Hematopoietic multipotent progenitor cell treated with erythropoietin and hydrocortisone succinate and interleukin-3 and kit ligand, for 6 days (in vitro differentiated cells): ENCODE results near the gene KRTAP10-12.
"Not testable (repeated sequence)": the region's sequence is repeated elsewhere in the genome, so short reads cannot be mapped to it uniquely, and the experiment has no call there.

ENCODE experiments used
- DNase-seq: peaks from one replicate; pipeline ENCODE4 v3.0.0-alpha.2; 2015

The KRTAP10-12 gene, protein sequence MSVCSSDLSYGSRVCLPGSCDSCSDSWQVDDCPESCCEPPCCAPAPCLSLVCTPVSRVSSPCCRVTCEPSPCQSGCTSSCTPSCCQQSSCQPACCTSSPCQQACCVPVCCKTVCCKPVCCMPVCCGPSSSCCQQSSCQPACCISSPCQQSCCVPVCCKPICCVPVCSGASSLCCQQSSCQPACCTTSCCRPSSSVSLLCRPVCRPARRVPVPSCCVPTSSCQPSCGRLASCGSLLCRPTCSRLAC

DNA sequence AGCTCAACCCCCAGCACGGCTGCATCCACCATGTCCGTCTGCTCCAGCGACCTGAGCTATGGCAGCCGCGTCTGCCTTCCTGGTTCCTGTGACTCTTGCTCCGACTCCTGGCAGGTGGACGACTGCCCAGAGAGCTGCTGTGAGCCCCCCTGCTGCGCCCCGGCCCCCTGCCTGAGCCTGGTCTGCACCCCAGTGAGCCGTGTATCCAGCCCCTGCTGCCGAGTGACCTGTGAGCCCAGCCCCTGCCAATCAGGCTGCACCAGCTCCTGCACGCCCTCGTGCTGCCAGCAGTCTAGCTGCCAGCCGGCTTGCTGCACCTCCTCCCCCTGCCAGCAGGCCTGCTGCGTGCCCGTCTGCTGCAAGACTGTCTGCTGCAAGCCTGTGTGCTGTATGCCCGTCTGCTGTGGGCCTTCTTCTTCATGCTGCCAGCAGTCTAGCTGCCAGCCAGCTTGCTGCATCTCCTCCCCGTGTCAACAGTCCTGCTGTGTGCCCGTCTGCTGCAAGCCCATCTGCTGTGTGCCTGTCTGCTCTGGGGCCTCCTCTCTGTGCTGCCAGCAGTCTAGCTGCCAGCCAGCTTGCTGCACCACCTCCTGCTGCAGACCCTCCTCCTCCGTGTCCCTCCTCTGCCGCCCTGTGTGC lies at the start of gene KRTAP10-12:
Gene KRTAP10-12 (plus strand): TSS at position 1 of the 639 bp plus-strand sequence. CDS start 30 bp downstream, at position 31.
- not testable (repeated sequence) for DNase-seq

DNA sequence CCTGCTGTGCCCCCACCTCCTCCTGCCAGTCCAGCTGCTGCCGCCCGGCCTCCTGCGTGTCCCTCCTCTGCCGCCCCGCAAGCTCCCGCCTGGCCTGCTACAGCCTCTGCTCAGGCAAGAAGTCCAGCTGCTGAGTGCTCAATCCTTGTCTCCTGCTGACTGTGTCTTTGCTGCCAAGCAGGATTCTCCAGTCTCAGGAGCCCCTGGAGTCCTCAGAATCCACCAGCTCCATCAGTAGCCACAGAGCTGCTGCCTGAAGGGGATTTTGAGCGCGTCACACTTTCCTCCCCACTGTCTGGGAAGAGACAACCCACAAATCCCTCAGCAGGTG lies 49.8 kb upstream of the KRTAP10-12 start:
- no peak for DNase-seq

DNA sequence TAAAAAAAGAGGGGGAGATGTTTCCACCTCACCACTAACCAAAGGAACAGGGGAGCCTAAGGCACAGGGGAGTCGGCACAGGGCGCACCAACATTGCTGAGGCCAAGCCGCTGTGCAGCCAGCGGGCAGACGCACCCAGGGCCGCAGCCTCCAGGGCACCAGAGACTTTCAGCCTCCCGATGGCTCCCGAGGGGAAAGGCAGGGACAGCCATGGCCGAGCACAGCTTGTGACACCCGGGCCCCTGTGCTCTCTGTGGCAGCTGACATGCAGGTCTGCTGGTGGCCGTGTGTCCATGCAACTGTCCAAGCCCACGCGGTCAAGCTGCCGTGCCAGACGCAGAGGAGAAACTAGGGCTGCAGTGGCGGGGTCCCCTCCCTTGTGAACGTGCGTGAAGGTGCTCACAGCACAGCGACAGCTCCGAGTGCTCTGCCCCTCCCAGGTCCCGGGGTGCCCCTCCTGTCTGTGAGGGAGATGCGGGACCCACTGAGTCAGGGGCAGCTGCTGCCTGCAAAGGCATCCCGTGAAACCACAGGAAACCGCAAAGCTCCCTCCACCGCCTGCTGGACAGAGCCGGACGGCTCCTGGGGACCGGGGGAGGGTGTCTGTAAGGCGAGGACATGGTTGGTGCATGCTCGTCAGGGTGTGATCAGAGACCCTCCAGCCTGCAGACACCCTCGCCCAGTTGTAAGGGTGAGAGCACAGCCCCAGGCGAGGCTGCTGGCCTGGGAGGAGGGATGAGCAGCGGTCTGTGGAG lies 48.2 kb upstream of the KRTAP10-12 start:
- no peak for DNase-seq

DNA sequence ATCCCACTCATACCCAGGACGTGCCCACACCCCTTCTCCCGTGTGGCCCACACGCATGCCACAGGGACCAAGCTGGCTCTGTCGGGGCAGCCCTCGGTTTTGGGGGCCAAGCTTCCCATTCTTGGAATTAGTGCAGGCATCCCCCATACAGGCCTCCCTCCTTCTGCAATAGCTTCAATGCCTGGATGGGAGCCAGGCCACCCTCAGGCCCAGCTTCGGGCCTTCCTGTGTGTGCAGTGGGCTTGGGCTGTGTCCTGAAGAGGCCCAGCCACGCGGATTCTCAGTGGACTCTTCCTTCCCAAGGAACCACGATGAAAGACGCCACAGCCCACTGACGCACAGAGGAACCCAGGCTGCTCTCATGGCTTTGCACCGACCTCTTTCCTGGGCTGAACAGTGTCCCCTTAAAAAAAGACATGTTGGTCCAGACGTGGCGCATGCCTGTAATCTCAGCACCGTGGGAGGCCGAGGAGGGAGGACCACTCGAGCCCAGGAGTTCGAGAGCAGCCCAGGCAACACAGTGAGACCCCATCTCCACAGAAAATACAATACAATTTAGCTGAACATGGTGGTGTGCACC lies 47.4 kb upstream of the KRTAP10-12 start:
- no peak for DNase-seq

DNA sequence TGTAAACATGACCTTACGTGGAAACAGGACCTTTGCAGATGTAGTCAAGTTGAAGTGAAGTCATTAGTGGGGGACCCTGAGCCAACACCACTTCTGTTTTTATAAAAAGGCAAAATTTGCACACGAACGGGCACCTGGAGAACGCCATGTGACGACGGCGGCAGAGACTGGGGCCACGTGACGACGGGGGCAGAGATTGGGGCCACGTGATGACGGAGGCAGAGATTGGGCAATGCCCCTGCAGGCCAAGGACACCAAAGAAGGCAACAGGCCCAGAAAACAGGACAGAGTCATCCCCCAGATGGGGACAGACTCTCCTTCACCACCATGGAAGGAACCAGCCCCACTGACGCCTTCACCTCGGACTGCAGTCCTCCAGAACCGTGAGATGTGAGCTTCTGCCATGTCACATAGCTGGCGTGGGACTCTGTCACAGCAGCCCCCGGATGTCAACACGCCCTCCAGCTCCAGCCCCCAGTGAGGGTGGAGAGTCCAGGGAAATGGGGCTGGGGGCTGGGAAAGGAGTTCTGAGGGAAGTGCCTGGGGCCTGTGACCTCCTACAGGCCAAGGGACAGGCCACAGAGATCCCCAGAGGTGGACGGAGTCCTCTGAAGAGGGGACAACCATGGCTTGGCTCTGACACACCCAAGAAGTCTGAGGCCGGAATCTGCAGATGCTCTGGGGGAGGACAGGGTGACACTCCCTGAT lies 46.6 kb upstream of the KRTAP10-12 start:
- DNase-seq: no peak

DNA sequence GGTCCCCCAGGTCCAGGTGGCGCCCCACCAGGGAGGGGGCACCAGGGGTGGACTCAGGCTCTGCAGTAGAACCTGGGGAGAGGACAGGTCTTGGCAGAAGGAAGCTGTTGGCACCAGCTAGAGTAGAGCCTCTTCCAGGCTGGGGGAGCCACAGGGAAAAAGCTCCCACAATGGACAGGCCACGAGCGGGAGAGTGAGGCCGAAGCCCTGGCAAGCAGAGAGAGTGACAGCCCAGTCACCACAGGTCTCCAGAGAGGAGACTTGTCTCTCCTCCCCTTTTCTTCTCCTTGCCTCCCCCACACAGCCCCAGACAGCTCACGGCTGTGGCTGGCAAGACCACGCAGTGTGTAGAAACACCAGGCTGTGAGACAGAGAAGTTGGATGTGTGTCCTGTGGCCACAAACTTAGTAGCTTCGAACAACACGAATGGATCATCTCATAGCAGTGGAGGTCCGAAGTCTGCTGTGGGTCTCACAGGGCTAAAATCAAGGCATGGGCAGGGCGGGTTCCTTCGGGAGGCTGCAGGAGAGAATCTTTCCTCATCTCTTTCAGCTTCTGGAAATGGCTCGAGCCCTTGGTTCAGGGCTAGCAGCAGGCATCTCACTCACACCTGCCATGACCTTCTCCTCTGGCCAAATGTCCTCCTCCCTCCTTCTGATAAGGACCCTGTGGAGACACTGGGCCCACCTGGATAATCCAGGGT lies 45.8 kb upstream of the KRTAP10-12 start:
- no peak for DNase-seq

DNA sequence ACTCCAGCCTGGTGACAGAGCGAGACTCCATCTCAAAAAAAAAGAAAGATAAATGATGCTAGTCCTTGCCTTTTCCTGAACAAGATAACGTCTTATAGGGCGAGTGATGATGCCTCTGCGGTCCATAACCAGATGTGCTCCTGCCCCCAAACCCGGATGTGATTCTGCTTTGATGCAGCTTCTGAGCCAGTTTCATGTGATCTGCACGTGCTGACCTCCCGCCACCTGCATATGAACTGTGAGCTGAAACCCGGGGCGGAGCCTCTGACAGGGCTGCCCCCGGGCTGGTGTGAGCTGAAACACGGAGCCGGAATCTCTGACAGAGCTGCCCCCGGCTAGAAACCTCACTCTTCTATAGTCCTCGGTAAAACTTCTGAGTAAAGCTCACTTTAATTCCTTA lies 43.8 kb upstream of the KRTAP10-12 start:
- DNase-seq: no peak

DNA sequence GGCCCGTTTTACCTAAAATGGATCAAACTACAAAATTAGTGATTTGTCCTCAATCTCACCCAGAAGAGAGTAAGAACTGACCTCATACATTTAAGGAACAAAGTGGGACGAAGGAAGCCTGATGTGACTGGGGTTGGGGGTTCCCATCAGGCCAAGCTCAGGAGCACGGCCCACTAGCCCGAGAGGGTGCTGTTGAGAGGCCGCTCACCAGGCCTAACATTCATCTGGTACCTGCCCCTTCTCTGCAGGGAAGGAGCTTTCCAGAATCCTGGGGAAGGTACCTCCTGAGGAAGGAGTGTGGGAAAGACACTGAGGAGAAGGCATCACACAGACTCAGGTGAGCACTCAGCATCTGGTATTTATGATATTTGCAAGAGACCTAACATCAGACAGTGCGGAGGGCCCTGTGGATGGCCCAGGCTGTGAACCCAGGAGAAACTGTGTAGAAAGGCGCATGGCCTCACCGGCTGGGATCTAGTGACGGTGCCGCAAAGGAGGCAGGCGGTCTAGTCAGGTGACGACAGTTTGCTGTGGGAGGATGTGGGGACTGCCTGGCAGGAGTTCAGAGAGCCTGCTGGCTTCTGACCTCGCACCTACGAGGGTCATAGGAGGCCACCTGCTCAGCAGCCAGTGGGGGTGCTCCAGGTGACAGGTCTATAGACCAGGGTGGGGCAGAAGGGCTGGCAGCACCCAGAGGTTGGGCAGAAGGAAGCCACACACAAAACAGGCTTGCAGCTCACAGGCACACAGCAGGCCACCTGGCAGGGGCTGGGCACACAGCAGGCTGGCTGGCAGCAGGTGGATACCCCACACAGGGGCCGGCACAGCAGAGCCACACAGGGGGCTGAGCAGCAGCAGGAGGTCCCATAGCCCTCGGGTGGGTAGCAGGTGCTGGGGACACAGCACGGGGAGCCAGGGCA lies 43.1 kb upstream of the KRTAP10-12 start:
- no peak for DNase-seq

DNA sequence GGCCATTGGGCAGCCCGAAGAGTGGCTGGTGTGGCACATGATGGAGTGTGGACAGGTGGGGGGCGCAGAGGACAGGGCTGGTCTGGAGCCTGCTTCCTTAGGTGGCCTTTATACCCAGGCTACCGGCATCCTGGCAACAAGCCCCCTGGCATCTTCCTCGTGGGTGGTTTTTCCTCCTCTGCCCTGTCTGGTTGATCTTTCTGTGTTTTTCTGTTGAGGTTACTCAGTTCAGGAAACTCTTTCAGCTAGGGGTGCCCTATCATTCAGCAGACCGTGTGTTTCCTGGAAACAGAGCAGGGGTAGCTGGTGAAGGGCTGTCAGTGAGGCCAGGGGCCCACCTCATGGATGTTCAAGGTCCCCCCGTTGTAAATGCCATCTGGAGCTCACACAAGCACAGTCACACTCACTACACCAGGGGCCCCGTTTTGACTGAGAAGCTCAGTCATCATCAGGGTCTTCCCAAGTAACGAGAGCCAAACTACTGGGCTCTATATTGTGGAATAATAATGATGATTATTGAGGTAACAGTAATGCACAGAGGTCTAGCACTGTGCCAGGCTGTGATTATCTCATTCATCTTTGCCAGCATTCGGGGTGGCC lies 42.3 kb upstream of the KRTAP10-12 start, which contains the start of gene KRTAP12-4:
Gene KRTAP12-4 (minus strand): TSS at position 84 of the 600 bp plus-strand sequence. CDS start 45 bp downstream, at position 39.
- no peak for DNase-seq

DNA sequence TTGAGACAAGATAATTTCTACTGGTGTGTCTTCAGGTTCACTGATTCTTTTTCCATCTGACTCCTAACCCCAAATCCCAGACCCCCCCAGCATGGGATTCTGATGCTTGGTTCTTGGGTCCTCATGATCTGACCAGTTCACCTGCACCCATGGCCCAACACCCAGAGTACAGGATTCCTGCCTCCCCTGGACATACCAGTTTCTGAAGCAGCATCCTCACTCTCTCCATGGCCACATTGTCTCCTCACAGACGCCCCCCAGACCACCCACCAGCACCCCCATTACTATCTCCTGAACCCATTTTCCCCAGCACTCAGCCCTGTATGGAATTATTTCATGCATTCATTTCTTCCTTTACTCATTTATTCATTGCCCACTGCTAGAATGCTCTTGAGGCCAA lies 40.1 kb upstream of the KRTAP10-12 start:
- no peak for DNase-seq

DNA sequence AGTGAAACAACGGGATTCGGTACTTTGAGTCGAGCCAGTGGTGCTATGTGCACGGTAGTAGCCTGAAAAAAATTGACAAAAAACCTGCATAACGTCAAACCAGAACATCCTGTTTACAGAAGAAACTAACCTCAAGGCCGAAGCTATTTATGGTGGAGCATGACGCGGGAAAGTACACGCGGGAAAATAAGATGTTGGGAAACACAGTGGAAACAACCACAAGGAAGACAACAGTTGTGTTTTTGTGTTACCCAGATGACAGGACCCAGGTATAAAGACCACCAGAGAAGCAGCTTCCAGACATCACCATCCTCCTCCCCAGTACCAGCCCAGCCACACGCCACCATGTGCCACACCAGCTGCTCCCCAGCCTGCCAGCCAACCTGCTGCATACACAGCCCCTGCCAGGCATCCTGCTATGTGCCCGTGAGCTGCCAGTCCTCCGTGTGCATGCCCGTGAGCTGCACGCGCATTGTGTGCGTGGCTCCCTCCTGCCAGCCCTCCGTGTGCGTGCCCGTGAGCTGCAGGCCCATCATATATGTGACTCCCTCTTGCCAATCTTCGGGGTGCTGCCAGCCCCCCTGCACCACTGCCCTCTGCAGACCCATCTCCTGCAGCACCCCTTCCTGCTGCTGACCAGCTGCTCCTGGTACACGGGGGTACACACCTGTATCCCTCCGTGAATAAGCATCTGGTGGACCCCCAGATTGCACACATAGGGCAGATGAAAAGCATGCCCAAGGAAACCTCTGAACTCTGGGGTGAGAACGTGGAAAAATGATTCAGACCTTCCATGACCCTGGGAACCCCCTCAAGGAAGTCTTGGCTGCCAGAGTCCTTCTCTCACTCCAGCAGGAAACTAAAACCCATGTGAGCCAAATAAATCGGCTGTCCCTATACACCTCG lies 39.1 kb upstream of the KRTAP10-12 start, which contains the start of gene KRTAP12-3:
Gene KRTAP12-3 (plus strand): TSS at position 298 of the 906 bp plus-strand sequence. CDS start 48 bp downstream, at position 346.
- DNase-seq: no peak

DNA sequence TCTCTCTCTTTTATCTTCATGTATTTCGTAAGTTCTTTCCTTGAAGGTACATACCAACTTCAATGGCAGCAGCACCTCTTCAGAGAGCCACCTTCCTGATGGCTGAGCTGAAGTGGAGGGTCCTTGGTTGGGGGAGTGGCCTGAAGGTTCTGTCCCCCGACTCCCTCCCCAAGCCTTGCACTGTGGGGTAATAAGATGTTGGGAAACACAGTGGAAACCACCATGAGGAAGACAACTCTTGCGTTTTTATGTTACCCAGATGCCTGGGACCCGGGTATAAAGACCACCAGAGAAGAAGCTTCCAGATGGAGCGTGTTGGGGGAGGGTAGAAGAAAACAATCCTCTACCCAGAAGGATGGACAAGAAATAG lies 38.4 kb upstream of the KRTAP10-12 start:
- no peak for DNase-seq

DNA sequence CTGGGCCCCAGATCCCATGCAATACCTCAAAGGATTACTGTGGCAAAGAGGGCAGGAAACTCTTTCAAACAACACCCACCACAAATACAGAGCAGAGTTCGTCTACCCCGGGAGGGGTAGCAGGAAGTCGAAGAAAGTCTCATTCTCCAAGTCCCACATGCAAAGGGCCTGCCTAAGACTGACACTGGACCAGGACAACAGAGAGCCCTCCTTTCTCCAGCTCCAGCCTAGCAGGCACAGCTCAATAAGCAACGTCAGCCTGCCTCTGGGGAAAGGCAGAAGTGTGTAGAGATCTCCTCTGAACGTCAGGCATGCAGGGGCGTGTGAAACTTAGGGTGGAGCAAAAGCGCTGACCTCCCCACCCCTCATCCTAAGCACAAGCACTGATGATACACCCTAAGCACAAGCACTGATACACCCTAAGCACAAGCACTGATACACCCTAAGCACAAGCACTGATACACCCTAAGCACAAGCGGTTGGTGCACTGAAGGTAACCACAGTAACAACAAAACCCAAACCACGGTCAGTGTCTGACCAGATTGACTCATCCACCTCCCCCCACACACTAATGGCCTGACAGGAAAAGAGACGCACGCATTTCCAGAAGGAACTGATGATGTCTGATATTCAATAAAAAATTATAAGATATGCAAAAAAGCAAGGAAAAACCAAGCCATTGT lies 37.9 kb upstream of the KRTAP10-12 start:
- no peak for DNase-seq

DNA sequence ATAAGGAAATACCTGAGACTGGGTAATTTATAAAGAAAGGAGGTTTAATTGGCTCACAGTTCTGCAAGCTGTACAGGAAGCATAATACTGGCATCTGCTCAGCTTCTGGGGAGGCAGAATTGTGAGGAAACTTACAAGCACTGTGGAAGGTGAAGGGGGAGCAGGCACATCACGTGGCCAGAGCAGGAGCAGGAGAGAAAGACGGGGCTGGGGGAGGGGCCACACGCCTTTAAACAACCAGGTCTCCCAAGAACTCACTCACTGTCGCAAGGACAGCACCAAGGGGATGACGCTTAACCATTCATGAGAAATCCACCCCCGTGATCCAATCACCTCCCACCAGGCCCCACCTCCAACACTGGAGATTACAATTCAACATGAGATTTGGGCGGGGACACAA lies 35.4 kb upstream of the KRTAP10-12 start:
- DNase-seq: not testable (repeated sequence)

DNA sequence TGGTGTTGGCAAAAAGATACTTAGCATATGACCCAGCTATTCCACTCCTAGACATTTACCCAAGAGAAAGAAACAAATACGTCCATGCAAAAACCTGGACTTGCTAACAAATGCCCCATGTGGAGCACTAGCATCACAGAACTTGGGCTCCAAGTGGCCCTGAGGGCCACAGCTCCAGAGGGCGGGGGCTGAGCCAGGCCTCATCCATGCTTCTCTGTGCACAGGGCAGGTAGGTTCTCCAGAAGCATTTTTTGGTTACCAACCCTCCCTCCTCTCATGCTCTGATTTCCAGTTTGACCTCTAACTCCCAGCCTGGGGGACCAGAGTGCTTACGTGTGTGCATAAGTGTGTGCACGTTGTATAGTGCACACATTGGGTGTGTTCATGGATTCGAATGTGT lies 32.3 kb upstream of the KRTAP10-12 start:
- DNase-seq: no peak

DNA sequence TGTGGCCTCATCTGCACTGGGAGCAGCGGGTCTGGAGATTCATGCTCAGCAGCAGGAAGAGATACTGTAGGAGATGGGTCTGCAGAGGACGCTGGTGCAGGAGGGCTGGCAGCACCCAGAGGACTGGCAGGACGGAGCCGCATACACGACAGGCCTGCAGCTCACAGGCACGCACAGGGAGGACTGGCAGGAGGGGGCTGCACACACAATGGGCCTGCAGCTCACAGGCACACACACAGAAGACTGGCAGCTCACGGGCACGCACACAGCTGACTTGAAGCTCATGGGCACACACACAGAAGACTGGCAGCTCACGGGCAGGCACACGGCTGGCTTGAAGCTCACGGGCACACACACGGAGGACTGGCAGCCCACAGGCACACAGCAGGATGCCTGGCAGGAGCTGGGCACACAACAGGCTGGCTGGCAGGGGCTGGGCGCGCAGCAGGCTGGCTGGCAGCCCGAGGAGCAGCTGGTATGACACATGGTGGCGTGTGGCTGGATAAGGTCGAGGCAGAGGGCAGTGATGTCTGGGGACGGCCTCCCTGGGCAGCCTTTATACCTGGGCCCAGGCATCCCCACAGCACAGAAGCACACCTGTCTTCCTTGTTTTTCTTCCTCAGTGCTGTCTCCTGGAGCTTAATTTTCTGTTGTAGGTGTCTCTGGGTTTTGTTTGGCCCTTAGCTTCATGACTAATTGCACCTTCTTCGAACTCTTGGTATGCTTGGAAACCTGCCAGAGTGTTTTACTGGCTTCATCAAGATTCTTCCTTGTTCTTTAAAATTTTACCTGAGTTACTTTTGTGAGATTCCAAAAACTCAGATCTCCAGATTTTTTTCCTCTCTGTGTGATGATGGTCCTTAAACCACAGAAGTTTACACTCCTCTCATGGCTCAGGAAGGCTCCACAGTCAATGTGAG lies 30.3 kb upstream of the KRTAP10-12 start, which contains the start of gene KRTAP12-2:
Gene KRTAP12-2 (minus strand): TSS at position 527 of the 920 bp plus-strand sequence. CDS start 41 bp downstream, at position 486.
- no peak for DNase-seq

DNA sequence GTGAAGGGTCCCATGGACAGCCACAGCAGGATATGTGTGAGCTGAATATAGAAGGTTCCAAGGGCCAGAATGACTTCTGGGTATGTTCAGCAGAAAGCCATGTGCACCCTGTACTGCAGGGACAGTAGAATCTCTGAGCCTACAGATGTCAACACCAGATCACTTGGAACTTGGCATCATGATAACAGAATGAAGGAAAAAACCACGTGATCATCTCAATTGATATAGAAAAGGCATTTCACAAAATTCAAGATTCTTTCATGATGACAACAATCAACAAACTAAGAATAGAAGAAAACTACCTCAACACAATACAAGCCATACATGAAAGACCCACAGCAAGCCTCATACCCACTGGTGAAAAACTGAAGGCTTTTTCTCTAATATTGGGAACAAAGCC lies 29.4 kb upstream of the KRTAP10-12 start:
- DNase-seq: no peak
